GM18861 (cell line): ENCODE data around the gene EMILIN3.

Source experiments
- ATAC-seq: cut with Tn5 transposase; IDR thresholded peaks from one replicate; pipeline ENCODE4 v1.9.1; 2021; ENCODE audit not compliant: unreplicated experiment

The EMILIN3 gene

GRCh38 chr20:41364967-41365765, 1.5 kb downstream of the EMILIN3 start:
- ATAC-seq, result no peak

GRCh38 chr20:41364236-41364855, 2.3 kb downstream of the EMILIN3 start:
- ATAC-seq, result no peak

GRCh38 chr20:41363601-41364000, 3.0 kb downstream of the EMILIN3 start:
- ATAC-seq, result no peak

- ATAC-seq, result no peak
These were observed 3.9 kb downstream of the EMILIN3 start for GRCh38 chr20:41362748-41363140.

- ATAC-seq, result no peak
These were observed 4.6 kb downstream of the EMILIN3 start for GRCh38 chr20:41361757-41362747.

GRCh38 chr20:41360831-41361756, 5.5 kb downstream of the EMILIN3 start:
- no peak for ATAC-seq

- no peak for ATAC-seq
These were observed 7.0 kb downstream of the EMILIN3 start for GRCh38 chr20:41359541-41360011.

- ATAC-seq, result no peak
These were observed 7.9 kb downstream of the EMILIN3 start for GRCh38 chr20:41358717-41359116.

GRCh38 chr20:41358230-41358629, 8.4 kb downstream of the EMILIN3 start:
- no peak for ATAC-seq

GRCh38 chr20:41357424-41358163, 9.0 kb downstream of the EMILIN3 start:
- no peak for ATAC-seq

GRCh38 chr20:41356951-41357350, 9.7 kb downstream of the EMILIN3 start:
- no peak for ATAC-seq

- no peak for ATAC-seq
These were observed 10.9 kb downstream of the EMILIN3 start for GRCh38 chr20:41355598-41356203.

- ATAC-seq, result no peak
These were observed 11.4 kb downstream of the EMILIN3 start for GRCh38 chr20:41355192-41355591.

GRCh38 chr20:41353530-41353929, 13.1 kb downstream of the EMILIN3 start:
- no peak for ATAC-seq

GRCh38 chr20:41352666-41353065, 14.0 kb downstream of the EMILIN3 start:
- ATAC-seq, result no peak

- no peak for ATAC-seq
These were observed 14.5 kb downstream of the EMILIN3 start for GRCh38 chr20:41352106-41352505.

- no peak for ATAC-seq
These were observed 16.1 kb downstream of the EMILIN3 start for GRCh38 chr20:41350408-41350962.

- no peak for ATAC-seq
These were observed 16.7 kb downstream of the EMILIN3 start for GRCh38 chr20:41349943-41350342.

GRCh38 chr20:41349266-41349665, 17.4 kb downstream of the EMILIN3 start:
- no peak for ATAC-seq
